ENCODE data around the gene CPED1. TPM values are rescaled to one million over a fixed set of nuclear protein-coding genes. Genes with fewer than 3 reads are reported as not detected.

CPED1 gene
- total RNA-seq, 1 donor from 2014 or later = 3.9 TPM

DNA sequence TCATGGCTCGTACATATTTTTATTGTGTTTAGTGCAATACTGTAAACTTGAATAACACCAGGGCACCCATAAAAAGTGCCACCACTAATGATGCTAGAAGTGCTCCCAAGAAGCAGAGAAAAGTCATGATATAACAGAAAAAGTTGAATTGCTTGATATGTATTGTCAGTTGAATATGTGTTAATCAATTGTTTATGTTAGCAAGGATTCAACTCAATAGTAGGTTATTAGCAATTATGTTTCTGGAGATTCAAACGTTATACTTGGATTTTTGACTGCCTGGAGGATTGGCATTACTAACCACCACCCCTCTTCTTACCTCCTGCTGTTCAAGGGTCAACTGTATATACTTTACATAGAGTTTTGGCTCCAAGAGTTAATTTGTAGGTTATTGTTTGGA, 168.3 kb downstream of the CPED1 start:
- no peak overlapping the region for H3K4me3 Mint-ChIP-seq (ENCODE audit: unreplicated experiment)
- peaks cover 3% of the 10 kb centered on the region for H3K9me3 Mint-ChIP-seq (ENCODE audit: unreplicated experiment)
- peaks cover 5% of the 10 kb centered on the region for H3K4me1 Mint-ChIP-seq (ENCODE audit: unreplicated experiment)
- no peak for DNase-seq (ENCODE audit: extremely low spot score, unreplicated experiment)
- H3K36me3 Mint-ChIP-seq (ENCODE audit: unreplicated experiment) = no peaks in the 10 kb centered on the region
- H3K27me3 Mint-ChIP-seq (ENCODE audit: unreplicated experiment) = no peaks in the 10 kb centered on the region
- H3K27ac Mint-ChIP-seq (ENCODE audit: unreplicated experiment) = no peak overlapping the region
- TF ChIP-seq, protein P1, sequence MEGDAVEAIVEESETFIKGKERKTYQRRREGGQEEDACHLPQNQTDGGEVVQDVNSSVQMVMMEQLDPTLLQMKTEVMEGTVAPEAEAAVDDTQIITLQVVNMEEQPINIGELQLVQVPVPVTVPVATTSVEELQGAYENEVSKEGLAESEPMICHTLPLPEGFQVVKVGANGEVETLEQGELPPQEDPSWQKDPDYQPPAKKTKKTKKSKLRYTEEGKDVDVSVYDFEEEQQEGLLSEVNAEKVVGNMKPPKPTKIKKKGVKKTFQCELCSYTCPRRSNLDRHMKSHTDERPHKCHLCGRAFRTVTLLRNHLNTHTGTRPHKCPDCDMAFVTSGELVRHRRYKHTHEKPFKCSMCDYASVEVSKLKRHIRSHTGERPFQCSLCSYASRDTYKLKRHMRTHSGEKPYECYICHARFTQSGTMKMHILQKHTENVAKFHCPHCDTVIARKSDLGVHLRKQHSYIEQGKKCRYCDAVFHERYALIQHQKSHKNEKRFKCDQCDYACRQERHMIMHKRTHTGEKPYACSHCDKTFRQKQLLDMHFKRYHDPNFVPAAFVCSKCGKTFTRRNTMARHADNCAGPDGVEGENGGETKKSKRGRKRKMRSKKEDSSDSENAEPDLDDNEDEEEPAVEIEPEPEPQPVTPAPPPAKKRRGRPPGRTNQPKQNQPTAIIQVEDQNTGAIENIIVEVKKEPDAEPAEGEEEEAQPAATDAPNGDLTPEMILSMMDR (IDR thresholded peaks at IDR 0.05) = no peak

DNA sequence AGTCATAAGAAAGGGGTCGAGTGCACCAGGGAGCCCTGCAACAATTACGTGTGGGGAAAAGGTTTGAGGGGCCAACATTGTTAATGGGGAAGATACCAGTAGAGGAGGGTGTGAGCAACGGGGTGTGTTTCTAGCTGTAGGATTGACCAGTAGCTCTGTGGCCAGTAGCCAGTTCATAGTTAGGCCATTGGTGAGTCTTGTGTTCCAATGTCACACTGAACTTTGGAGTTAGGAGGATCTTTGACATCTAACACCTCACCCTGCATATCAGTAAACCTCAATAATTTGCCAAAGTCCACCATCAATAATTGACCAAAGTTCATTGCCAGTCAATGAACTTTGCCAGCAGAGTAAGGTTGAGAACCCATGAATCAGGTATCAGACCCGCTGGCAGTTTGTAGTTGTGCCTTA, 168.8 kb downstream of the CPED1 start:
- TF ChIP-seq, protein P1 (IDR thresholded peaks at IDR 0.05) = no peak
- DNase-seq (ENCODE audit: extremely low spot score, unreplicated experiment) = no peak

DNA sequence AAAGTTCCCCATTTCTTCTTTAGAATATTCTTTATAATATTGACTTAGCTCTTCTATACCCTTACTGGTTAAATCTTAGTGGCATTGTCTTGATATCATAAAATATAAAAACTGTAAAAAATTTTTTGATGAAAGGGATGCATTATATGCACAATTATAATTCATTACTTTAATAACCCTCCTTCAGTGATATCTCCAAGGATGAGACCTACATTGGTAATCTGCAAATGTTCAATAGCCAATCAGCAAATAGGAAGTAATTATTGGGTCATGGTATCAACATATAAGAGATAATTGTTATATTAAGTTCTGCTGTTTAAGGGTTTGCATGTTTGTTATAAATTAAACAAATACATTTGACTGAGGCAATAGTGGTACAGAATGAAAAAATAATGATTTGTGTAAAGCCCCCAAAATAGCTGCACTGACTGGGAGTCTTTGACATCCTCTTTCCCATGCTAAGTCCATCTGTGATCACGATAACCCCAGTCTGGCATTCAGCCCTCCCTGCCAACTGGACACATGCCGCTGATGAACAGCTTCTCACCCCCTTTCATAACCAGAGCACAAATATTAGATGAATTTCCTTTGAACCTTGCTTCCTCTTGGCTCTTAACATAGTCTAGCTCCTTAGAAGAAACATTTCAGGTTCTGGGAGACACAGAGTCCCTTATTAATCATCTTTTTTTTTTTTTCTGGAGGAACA, 169.5 kb downstream of the CPED1 start:
- Mint-ChIP-seq H3K9me3 (ENCODE audit: unreplicated experiment) (peaks cover 3% of the 10 kb centered on the region), H3K27me3 (ENCODE audit: unreplicated experiment) (no peaks in the 10 kb centered on the region)
- TF ChIP-seq, protein P1 (IDR thresholded peaks at IDR 0.05) = no peak

More for the DNA sequence above, 168.8 kb downstream of the CPED1 start:
- Mint-ChIP-seq H3K4me3 (ENCODE audit: unreplicated experiment) (no peak overlapping the region), H3K9me3 (ENCODE audit: unreplicated experiment) (peaks cover 3% of the 10 kb centered on the region), H3K27me3 (ENCODE audit: unreplicated experiment) (no peaks in the 10 kb centered on the region), H3K4me1 (ENCODE audit: unreplicated experiment) (peaks cover 5% of the 10 kb centered on the region), H3K27ac (ENCODE audit: unreplicated experiment) (no peak overlapping the region), H3K36me3 (ENCODE audit: unreplicated experiment) (no peaks in the 10 kb centered on the region)

DNA sequence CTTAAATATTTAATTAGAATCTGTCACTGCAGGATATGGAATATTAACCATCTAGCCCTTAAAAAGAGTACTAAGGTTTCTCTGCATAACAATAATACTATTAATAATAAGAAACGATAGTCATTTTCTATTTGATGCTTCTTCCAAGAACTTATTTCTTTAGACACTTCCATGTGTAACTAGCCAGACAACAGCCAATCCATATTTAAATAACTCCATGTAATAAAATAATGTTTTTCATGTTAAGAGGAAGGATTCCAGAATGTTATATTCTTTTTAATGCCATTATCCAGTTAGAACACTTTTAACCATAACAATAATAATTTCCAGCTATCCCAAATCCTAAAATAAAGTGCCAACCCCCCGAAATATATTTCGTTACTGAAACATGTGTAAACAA, 170.2 kb downstream of the CPED1 start:
- Mint-ChIP-seq H3K9me3 (ENCODE audit: unreplicated experiment) (peaks cover 3% of the 10 kb centered on the region), H3K27ac (ENCODE audit: unreplicated experiment) (no peak overlapping the region), H3K4me3 (ENCODE audit: unreplicated experiment) (no peak overlapping the region), H3K27me3 (ENCODE audit: unreplicated experiment) (no peaks in the 10 kb centered on the region), H3K36me3 (ENCODE audit: unreplicated experiment) (no peaks in the 10 kb centered on the region), H3K4me1 (ENCODE audit: unreplicated experiment) (peaks cover 5% of the 10 kb centered on the region)
- no peak for DNase-seq (ENCODE audit: extremely low spot score, unreplicated experiment)
- TF ChIP-seq, protein P1 (IDR thresholded peaks at IDR 0.05) = no peak

More for the DNA sequence above, 169.5 kb downstream of the CPED1 start:
- DNase-seq (ENCODE audit: extremely low spot score, unreplicated experiment) = no peak
- H3K4me1 Mint-ChIP-seq (ENCODE audit: unreplicated experiment) = peaks cover 5% of the 10 kb centered on the region
- no peak overlapping the region for H3K27ac Mint-ChIP-seq (ENCODE audit: unreplicated experiment)
- H3K36me3 Mint-ChIP-seq (ENCODE audit: unreplicated experiment) = no peaks in the 10 kb centered on the region
- no peak overlapping the region for H3K4me3 Mint-ChIP-seq (ENCODE audit: unreplicated experiment)

DNA sequence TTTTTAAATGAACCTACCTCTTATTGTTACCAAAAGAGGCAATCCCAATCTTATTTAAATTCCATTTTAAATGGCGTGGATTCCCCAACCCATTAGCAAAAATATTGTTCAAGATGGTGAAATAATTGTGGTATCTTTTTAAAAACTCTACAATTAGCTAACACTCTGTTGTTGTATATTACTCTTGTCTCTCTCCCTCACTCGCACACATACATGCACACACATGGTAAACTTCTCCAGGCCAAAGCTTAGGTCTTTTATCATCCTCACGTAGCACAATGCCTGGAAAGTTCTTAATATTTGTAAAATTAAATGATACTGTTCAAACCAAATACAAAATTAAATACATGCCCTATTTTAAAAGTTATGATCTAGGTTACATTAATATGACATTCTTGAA, 171.0 kb downstream of the CPED1 start:
- Mint-ChIP-seq H3K4me1 (ENCODE audit: unreplicated experiment) (no peaks in the 10 kb centered on the region), H3K27me3 (ENCODE audit: unreplicated experiment) (no peaks in the 10 kb centered on the region), H3K9me3 (ENCODE audit: unreplicated experiment) (peaks cover 3% of the 10 kb centered on the region), H3K27ac (ENCODE audit: unreplicated experiment) (no peak overlapping the region), H3K36me3 (ENCODE audit: unreplicated experiment) (no peaks in the 10 kb centered on the region), H3K4me3 (ENCODE audit: unreplicated experiment) (no peak overlapping the region)
- TF ChIP-seq, protein P1 (IDR thresholded peaks at IDR 0.05) = no peak
- no peak for DNase-seq (ENCODE audit: extremely low spot score, unreplicated experiment)

Measured in osteocyte (in vitro differentiated cells).